GM19455 (cell line): ENCODE data around the gene CLHC1.
"Not testable (repeated sequence)": the region's sequence is repeated elsewhere in the genome, so short reads cannot be mapped to it uniquely, and the experiment has no call there.

Experiments
- ATAC-seq: cut with Tn5 transposase; IDR thresholded peaks from one replicate; pipeline ENCODE4 v1.9.1; 2021; ENCODE audit not compliant: unreplicated experiment

CLHC1 gene

GRCh38 chr2:55232084-55232862, at the start of gene CLHC1, which contains the start of gene RPS27A:
Gene CLHC1, minus strand, starts transcription at chr2:55232293. Its CDS starts 9,882 bp downstream, at chr2:55222411.
Gene RPS27A, plus strand, starts transcription at chr2:55232688. Its CDS starts 137 bp downstream, at chr2:55232825.
- peak; percentile 92 for ATAC-seq

- not testable (repeated sequence) for ATAC-seq
Measured at GRCh38 chr2:55280851-55281546, 48.9 kb upstream of the CLHC1 start.

- not testable (repeated sequence) for ATAC-seq
Measured at GRCh38 chr2:55279859-55280424, 47.8 kb upstream of the CLHC1 start.

GRCh38 chr2:55279214-55279835, 47.2 kb upstream of the CLHC1 start:
- ATAC-seq = not testable (repeated sequence)

- no peak for ATAC-seq
Measured at GRCh38 chr2:55277310-55277709, 45.2 kb upstream of the CLHC1 start.

- ATAC-seq = not testable (repeated sequence)
Measured at GRCh38 chr2:55274346-55274745, 42.3 kb upstream of the CLHC1 start.

GRCh38 chr2:55269645-55269990, 37.5 kb upstream of the CLHC1 start:
- no peak for ATAC-seq

- ATAC-seq = peak; percentile 98
Measured at GRCh38 chr2:55268907-55269644, 37.0 kb upstream of the CLHC1 start, which contains the start of gene MTIF2. Gene MTIF2, minus strand, starts transcription at chr2:55269231. Its CDS starts 5,373 bp downstream, at chr2:55263858.

GRCh38 chr2:55268288-55268906, 36.3 kb upstream of the CLHC1 start:
- ATAC-seq = no peak

- not testable (repeated sequence) for ATAC-seq
Measured at GRCh38 chr2:55259586-55259985, 27.5 kb upstream of the CLHC1 start.

GRCh38 chr2:55252832-55253231, 20.7 kb upstream of the CLHC1 start:
- ATAC-seq = no peak

- ATAC-seq = no peak
Measured at GRCh38 chr2:55247025-55247424, 14.9 kb upstream of the CLHC1 start.

- ATAC-seq = no peak
Measured at GRCh38 chr2:55245411-55245810, 13.3 kb upstream of the CLHC1 start.

- no peak for ATAC-seq
Measured at GRCh38 chr2:55242617-55243016, 10.5 kb upstream of the CLHC1 start.

GRCh38 chr2:55241582-55241981, 9.5 kb upstream of the CLHC1 start:
- not testable (repeated sequence) for ATAC-seq

- ATAC-seq = no peak
Measured at GRCh38 chr2:55239656-55240222, 7.6 kb upstream of the CLHC1 start.

GRCh38 chr2:55236992-55237543, 5.0 kb upstream of the CLHC1 start:
- ATAC-seq = no peak

- ATAC-seq = no peak
Measured at GRCh38 chr2:55235724-55236538, 3.8 kb upstream of the CLHC1 start.

- no peak for ATAC-seq
Measured at GRCh38 chr2:55233658-55233940, 1.5 kb upstream of the CLHC1 start.
